GM19240 (cell line): ENCODE measurements around the gene SLC16A4.
A peak's percentile ranks its signal among the peaks of the same experiment; 100 is the strongest.
"Not testable (repeated sequence)": the region's sequence is repeated elsewhere in the genome, so short reads cannot be mapped to it uniquely, and the experiment has no call there.

Source experiments
- DNase-seq: peaks from one replicate; pipeline ENCODE4 v3.0.0; 2011; ENCODE audit warnings: low spot score; ENCODE audit not compliant: insufficient read length

SLC16A4 gene

DNA sequence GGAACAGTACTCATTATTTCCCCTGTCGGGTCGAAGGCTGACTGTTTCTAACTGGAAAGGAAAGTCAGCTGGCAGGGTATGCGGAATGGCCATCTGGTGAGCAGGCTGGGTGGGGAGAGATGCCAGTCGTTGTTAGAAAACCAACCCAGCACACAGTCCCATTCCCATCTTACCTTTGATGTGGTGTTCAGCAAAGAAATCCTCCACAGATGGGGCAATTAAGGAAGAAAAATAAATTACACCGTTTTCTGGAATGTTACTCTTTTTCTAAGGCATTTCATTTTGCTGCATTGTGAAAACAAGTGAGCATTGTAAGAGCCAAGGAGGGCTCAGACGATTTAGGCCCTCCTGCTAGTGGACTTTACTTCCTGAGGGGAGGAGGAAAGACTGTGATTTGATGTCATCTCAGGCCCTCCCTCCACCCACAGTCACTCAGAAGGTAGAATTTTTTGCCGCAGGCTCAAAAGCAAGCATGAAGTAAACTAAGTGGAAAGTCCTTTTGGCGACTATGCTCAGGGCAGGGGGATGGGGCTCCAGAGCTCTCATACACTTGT is at the start of gene SLC16A4:
Gene SLC16A4 (minus strand): TSS at position 335 of the 554 bp plus-strand sequence. CDS start 1,703 bp downstream, outside the sequence.
- no peak for DNase-seq

DNA sequence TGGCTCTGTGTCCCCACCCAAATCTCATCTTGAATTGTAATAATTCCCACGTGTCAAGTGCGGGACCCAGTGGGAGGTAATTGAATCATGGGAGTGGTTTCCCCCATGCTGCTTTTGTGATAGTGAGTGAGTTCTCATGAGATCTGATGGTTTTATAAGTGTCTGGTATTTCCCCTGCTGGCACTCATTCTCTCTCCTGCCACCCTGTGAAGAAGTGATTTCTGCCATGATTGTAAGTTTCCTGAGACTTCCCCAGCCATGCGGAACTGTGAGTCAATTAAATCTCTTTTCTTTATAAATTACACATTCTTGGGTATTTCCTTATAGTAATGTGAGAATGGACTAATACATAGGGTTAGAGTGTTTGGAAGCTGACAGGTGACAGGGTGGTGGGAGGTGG is 49.0 kb upstream of the SLC16A4 start:
- DNase-seq = not testable (repeated sequence)

DNA sequence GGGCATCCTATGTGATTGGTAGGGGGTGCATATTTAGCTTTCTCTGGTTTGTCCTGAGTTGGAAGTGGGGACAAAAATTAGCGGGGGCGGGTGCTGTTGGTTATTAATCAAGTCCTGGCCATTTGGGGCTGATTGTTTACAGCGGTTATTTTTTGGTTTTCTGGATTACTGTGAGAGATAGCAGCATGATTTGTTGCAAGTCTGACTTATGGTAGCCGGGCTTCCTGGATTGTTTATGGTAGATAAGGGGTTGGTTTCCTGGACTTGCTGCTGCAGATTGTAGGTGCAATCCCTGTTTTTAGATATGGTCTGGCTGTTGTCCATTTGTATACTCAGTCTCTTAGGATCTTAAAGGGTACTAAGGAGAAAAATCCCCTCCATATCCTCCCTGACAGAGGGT is 48.1 kb upstream of the SLC16A4 start:
- DNase-seq = no peak

DNA sequence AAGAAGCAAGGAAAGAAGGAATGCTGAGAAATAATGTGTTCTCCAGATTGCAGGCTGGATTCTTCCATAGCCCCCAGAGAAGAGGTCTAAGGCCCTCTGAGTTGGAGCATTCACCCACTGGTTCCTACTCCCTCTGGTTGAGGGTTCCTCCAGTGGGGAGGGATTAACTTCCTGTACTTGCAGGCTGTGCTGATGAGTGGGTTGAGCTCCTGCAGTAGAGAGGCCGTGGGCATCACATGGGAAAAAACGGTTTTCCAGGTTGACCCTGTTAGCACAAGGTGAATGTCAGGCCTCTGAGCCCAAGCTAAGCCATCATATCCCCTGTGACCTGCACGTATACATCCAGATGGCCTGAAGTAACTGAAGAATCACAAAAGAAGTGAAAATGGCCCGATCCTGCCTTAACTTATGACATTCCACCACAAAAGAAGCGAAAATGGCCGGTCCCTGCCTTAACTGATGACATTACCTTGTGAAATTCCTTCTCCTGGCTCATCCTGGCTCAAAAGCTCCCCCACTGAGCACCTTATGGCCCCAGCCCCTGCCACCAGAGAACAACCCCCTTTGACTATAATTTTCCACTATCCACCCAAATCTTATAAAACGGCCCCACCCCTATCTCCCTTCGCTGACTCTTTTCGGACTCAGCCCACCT is 46.9 kb upstream of the SLC16A4 start:
- not testable (repeated sequence) for DNase-seq

DNA sequence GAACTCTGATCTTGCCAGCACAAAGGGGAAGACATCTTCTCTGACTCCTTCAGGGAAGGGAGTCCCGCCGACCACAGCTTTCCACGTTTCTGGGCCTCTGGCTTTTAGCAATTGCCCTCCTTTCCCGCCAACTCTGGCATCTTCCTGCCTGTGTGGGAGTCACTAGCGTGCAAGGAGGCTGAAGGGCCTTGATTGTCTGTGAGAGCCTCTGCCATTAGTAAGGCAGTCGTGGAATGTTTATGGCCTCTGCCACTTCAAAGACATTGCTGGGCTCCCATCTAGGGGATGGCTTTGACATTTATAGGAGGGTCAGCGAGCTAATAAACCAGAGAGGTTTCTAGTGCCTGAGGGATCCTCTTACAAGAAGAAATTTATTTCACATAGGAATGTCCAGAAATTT is 45.8 kb upstream of the SLC16A4 start:
- DNase-seq = no peak

DNA sequence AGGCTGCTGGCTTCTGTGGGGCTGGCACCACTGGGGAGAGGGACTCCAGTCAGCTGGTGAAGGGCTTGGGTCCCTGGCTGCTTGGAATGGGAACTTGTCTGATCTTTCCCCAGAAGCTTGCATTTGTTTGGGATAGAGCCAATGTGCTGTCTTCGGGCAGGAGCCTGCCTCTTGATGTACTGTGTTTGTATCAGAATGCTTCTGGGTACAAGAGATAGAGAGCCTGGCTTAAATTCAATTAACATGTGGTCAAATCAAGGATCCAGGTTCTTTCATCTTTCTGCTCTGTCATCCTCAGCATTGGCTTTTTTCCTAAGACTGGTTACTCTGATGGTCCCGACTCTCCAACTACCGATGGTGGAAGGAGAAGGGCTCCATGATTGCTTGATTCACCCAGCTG is 44.1 kb upstream of the SLC16A4 start:
- no peak for DNase-seq

DNA sequence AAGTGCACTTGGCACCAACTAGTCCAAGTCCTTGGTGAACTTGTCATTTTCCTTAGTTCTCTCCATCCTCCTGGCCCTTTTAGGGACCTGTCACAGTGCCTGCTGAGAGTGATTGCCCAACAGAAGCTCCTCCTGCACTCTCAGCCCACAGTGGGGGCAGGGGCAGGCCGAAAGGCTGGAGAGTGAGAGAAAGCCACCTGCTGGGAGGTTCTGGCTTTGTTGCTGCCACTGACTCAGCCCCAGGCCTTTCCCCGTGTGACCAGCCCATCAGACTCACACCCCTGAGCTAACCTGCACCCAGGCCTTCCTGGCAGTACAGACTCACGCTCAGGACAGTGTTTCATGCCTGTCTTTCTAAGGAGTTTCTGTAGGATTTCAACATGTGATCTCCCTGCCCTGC is 43.0 kb upstream of the SLC16A4 start:
- DNase-seq = no peak

DNA sequence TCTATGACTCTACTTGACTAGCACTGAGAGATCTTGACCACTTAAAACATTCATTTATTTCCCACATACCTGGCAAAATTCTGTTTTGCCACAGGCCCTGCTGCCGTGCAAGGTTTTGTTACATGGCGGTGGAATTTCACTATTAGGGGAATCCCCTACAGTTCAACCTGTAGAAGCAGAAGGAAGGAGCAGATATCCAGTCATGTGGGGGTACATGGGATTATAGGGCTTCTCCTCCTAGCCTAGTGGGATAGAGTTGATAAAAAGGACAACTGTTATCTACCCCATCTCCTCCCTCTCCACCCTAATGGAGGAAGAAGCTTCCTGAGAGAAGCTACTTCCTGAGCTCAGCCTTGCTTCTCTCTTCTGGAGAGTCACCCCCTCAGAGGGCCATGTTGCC is 42.4 kb upstream of the SLC16A4 start:
- no peak for DNase-seq

DNA sequence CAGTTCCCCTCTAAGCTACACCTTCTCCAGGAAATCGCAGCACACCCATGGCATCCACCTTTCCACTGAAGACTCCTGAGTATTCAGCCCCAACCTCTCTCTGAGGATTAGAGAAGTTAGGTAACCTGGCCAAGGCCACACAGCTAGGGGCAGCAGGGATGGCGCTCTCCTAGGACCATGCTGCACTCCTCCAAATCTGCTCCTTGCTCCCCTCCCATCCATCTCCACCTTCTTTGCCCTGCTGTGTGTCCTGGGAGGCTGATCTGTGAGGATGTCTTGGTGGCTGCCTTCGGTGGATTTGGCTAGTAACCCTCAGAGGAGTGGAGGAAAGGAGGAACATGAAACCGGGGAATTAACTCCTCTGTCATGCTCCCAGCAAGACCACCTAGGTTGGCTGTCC is 40.1 kb upstream of the SLC16A4 start:
- no peak for DNase-seq

DNA sequence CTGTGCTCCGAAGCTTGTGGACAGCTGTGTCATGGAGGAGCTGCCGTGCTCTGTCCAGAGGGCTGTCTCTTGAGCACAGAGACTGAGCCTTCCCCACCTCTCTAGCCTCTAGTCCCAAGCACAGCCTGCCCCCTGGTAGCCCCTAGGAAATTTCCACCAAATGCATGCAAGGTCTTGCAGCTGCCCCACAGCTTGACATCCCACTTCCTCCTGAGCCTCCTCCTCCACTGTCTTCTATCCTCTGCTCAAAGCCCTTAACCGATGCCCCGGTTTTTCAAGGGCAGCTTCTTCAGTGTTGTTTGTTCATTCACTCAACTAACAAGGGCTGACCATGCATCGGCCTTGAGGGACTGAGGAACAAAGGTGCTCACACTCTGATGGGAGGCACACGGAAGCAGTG is 39.5 kb upstream of the SLC16A4 start:
- no peak for DNase-seq

DNA sequence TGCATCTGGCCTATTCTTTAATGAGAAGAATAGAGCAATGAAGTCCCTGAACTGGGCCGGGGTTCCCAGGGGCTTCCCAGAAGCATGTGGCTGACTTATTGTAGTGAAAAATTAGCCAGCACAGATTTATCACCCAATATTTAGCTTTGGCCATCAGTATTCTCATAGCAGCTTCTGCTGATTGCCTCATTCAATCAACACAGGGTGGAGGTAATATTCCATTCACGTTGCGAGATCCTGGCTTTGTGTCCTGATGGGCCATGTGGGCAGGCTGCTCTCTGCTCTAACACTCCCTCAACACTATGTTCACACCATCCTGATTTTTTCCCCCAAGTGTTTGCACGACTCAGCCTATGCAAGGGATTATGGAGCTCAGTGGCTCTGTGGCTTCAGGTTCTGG is 38.1 kb upstream of the SLC16A4 start:
- DNase-seq = no peak

DNA sequence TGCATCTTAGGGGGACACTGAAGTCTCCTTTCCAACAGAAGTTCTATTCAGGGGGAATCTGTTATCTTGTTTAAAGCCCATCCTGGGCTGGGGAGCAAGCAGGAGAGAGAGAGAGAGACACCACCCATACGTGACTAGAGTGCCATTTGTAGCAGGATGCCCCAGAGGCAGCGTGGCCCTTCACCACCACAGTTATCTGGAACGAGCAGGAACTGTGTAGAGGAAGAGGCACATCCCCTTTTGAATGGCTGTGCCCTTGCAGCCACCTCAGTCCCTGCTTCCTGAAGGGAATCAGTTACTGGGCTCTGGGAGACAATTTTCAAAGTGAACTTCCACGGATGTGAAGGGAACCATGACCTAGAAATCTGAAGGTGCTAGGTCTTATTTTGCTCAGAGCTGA is 36.0 kb upstream of the SLC16A4 start:
- DNase-seq = no peak

DNA sequence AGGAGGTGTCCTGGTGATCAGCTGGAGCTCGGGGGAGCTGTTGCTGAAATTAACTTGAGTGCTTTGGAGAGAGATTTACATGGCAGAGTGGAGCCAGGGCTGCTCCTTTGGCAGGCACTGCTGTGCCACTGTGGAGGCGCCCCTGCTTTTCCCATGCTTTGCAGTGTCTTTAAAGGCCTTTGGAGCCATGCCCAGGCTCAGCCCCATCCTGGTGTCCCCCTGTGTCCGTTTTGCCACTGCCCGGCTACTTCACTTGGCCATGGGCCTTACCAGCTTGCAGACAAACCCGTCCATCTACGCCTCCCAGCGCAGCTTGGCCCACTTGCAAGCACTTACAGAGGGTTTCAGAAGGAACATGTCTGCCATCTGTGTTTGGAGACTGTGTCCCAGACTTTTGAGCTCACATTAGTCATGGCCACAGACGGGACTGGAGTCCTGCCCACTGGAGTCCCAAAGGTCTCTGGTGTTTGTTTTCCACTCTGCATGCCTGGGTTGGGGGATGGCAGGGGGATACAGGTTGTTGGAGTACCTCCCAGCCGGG is 34.9 kb upstream of the SLC16A4 start:
- no peak for DNase-seq

DNA sequence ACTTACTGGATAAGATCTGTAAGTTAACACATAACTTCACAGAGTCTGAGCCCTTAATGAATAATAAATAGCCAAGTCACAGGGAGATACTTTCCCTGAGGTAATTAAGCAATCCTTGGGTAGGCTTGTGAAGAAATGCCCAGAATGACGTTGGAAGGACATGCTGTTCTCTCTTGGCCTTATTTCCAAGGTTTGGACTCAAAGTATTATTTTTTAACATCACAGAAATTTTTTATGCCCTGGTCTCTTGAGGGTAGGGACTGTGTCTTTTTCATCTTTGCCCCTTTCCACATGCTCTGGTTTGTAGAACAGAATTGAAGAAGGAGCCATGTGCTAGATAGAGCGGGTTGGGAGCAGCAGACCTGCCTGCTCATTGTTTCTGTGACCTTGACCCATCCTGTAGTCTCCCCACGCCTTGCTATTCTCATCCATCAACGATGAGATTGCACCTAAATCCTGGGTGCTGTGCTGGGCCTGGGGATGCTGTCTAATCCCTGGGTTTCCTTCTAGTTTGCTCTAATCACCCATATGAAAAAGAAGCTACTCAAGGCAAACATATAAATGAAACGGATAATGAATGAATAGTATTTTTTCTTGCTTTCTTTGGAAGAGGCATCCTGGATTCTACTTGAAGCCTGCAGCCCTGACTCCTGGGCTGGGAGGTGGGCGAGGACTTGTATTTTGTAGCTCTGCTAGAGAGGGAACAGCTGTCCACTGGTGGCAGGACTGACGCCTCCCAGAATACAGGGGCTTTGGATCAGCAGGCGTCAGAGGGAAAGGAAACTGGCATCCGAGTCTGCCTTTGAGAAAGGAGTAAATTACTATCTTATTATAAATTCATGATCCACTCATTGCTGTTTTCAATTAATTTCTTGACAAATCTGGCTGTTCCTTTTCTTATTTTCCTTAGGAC is 34.1 kb upstream of the SLC16A4 start:
- DNase-seq = no peak

DNA sequence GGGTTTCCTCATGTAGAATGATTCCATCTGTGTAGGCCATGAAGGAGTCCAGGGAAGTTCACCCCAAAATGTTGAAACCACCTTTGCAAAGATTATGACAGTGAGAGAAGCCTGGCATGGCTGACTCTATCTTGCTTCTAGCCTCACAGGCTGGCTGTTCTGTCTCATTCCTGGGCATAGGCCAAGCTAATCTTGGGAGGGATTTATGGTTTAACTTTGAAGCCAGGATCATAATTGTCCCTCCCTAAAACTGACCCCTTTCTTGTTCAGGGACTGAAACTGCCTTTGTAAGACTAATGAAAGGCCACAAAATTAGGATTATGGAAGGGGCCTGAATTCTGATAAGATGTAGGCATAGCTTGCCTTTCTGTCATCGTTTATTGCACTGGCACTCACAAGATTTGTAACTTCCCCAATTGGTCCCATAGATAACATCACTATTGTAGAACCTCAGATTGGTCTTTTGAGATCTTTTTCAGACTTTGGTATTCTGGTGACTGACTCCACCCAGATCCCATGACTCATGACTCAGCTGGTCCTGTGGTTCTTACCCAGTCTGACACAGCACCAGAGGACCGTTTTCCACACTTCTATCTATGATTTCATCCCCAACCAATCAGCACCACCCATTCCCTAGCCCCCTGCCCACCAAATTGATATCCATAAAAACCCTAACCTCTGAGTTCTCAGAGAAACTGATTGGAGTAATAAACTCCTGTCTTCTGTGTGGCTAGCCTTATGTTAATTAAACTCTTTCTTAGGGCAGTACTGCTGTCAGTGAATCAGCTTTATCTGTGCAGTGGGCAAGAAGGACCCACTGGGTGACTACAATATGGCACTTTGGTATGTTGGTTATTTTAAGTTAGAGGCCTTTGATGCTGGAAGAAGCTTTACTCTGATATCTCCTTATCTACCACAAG is 30.3 kb upstream of the SLC16A4 start:
- no peak for DNase-seq

DNA sequence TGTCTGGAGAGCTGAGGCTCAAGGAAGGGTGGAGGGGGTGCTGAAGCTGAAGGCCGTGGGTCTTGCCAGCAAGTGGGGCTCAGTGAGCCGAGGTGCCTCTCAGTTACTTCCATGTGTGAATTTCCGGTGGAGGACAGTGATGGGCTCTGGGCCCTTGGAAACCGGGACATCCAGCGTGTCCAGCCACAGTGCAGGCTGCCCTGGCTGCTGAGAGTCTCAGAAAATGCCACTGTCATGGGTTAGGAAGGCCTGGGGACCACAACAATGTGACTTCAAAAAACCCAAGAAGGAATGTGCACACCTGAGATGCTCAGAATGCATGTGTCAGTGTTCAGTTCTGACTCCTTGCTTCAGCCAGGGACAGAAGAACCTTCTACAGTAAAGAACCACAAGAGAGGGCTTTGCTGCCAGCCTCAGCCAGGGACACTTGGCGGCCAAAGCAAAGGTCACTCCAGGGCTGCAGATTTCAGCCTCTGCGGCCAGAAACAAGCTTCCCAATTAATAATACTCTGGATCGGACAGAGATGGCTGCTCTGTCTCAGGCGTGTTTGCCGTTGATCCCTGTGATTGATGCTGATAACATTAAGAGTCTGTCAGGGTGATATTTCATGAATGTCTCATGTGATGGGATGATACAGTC is 29.3 kb upstream of the SLC16A4 start:
- DNase-seq = no peak

DNA sequence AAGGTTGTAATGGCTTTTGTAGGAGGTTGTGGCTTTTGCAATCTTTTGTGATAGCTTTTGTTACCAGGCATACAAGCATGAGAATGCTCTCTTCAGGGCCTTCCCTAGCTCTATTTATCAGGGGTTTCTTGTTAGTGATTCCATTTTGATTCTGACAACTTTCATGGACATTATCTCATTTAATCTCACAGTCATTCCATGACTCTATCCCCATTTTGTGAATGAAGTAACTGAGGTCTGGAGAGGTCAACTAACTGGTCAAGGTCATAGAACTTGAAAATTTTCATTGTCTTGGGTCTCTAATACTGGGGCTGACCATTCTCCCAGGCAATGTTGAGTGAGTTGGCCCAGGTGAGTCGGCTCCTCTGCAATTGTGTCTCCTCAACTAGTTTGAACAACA is 27.9 kb upstream of the SLC16A4 start:
- no peak for DNase-seq

DNA sequence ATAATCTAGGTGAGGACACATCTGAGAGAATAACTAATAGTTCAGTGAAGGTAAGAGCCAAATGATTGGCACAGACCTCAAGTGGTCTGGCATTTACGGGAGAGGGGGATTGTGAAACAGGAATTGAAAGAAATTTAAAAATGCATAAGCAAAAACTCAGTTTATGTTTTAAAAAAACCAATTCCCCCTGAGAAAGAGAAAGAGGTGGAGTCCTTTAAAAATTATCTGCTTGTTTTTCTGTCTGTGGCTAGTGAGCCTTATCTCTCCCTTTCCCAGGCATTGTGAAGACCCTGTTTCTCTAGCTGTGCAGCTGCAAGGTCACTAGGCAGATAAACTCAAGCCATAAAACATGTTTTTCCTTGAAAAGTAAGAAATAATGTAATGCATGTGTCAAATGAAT is 22.2 kb upstream of the SLC16A4 start:
- DNase-seq = not testable (repeated sequence)

DNA sequence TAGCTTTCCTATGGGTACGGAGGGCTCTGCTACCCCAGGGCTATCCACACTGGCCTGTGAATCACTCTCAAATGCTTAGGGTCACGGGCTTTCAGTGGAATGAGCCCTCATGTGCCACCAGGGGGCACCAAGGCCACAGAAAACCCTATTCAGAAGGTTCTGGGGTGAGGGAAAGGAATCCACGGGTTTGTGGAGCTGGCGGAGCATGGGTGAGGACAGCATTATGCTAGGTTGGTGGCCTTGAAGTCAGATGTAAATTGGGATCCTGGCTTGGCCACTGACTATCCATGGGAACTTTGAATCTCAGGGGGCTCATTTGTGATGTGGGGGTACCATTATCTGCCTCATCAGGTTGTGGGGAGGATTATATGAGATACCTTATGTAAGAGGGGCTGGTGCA is 21.8 kb upstream of the SLC16A4 start:
- DNase-seq = peak; percentile 42

DNA sequence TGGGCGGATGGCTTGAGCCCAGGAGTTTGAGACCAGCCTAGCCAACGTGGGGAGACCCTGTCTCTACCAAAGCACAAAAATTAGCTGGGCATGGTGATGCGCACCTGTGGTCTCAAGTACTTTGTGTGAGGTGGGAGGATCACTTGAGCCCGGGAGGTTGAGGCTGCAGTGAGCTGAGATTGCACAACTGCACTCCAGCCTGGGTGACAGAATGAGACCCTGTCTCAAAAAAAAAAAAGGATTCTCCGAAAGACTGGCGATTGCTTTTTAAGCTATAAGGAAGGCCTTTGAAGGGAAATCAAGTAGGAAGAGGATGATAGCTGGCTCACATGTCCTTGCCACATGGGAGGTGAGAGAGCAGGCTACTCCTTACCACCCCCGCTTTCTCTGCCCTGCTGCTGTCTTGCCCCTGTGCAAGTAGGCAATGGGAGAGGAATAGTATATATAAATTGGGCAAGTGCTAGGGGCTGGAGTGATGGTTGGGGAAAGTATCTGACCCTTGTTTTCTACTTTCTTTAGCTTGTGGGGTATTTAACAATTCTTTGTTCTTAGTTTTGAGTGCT is 20.4 kb upstream of the SLC16A4 start:
- DNase-seq = no peak
